Ramos (cell line): Measurements from ENCODE around the gene NEK5.
"Not testable (repeated sequence)": the region's sequence is repeated elsewhere in the genome, so short reads cannot be mapped to it uniquely, and the experiment has no call there.

Experiments
- in situ Hi-C: fragments of 300-500 bp; cut with MboI; formaldehyde crosslinking; loops from one replicate; pipeline ENCODE4 v1.14.3; 2022; ENCODE audit warnings: low sequenced_read_pairs; ENCODE audit not compliant: unreplicated experiment

Gene NEK5, protein sequence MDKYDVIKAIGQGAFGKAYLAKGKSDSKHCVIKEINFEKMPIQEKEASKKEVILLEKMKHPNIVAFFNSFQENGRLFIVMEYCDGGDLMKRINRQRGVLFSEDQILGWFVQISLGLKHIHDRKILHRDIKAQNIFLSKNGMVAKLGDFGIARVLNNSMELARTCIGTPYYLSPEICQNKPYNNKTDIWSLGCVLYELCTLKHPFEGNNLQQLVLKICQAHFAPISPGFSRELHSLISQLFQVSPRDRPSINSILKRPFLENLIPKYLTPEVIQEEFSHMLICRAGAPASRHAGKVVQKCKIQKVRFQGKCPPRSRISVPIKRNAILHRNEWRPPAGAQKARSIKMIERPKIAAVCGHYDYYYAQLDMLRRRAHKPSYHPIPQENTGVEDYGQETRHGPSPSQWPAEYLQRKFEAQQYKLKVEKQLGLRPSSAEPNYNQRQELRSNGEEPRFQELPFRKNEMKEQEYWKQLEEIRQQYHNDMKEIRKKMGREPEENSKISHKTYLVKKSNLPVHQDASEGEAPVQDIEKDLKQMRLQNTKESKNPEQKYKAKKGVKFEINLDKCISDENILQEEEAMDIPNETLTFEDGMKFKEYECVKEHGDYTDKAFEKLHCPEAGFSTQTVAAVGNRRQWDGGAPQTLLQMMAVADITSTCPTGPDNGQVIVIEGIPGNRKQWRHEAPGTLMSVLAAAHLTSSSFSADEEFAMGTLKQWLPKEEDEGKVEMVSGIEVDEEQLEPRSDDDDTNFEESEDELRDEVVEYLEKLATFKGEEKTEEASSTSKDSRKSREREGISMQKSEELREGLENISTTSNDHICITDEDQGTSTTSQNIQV

DNA sequence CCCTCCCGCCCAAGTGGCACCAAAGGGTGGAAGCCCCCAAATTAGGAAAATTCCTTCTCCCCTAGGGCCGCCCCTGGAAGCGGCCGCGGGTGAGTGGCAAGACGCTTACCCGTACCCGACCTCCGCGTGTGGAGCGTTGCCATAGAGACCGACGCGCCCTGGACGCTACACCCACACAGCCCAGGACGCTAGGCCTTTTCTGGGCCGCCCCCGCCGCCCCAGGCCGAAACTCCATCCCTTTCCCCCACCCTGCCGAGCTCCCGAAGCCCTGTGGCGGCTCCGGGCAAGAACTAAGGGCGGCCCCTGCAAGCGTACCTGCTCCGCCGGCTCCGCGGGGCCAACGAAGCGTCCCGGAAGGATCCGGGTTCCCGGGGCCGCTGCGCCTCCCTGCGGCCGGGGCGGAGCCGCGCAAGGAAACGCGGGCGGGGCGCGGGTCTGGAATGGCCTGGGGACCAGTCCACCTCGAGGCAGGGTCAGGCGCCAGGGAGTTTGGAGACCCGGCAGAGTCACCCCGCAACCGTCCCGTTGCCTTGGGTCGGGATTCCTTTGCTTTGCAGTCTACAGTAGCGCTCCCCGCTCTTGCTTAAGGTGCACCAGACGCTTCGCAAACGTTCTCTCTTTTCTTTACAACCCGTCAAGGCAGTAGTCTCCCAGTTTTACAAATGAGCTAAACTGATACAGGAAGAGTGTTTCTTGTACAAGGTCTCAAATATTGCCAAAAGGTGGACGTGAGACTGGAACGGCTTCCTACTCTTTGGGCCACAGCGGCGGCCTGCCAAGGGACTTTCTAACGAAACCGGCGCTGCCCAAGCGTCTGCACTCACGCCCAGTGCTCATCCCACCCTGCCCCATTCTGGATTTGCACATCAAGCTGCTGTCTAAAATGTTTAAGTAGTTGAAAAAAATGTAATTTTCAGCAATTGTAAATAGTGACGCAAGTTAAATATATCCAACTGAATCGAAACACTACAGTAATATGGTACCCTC lies at the start of gene NEK5:
Gene NEK5 (minus strand): TSS at position 360 of the 987 bp plus-strand sequence. CDS start 1,591 bp downstream, outside the sequence.
- in situ Hi-C loops = loop anchor here (10.0 kb wide), 1 partner anchor 124 kb away; no protein-coding TSS in a partner anchor

DNA sequence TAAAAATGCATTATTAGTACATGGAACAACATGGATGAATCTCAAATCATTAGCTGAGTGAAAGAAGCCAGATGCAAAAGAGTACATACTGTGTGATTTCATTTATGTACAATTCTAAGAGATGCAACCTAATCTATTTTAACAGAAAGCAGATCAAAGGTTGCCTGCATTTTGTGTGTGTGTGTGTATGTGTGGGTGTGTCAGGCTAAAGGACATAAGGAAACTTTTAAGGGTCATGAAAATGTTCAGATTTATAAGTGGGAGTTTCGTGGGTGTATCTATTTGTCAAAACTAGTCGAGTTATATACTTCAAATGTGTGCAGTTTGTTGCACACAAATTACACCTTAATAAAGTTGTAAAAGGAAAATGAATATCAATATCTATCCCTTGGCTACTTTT lies 48.4 kb upstream of the NEK5 start:
- in situ Hi-C loops = no loop called here

DNA sequence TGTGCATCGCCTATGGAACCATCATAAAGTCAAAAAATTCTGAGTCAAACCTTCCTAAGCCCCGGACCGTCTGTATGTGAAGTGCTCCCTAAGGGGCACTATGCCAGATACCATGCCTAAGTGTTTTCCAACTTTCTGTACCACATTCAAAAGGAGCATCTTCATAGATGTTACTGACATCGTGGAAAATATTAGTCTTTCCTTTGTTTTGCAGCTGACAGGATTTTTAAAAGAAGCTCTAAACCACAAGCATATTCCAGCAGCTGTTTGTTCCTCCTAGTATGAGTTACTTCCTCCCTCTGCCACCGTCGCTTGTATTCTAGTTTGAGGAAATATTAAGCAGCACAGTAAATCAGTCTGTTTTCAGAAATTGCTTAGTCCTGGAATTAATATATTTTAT lies 45.1 kb upstream of the NEK5 start:
- in situ Hi-C loops = not testable (repeated sequence)

DNA sequence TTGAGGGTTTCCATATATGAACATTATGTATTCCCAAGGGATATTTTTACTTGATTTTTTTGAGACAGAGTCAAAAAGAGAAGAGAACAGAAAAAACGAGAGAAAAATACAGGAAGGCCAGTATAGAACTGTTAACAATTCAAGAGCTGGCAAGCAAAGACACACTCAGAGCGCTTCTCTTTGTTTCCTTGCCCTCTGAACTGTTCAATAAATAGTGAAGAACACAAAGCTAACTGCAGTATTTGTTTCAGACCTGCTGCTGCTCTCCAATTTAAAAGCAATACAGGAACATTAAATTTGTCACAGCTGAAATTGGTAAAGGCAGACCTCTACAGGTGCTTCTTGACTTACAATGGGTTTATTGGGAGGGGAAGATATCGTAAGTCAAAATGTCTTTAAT lies 44.5 kb upstream of the NEK5 start:
- in situ Hi-C loops = no loop called here

DNA sequence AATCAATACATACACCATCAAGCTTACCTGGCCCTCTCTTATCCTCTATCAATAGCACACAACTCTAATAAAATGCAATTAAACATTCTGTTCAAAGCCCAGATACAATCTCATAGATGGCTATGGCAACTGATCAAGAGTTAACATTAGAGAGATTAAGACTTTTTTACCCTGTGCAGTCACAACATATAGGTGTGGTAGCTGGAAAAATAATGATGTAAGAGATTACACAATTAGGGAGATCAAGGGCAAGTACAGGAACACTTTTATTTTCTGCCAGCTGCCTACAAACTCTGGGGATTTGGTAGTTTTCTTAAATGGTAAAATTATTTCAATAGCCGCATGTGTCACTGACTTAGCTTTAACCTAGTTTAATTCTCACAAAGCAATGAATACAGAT lies 42.8 kb upstream of the NEK5 start:
- in situ Hi-C loops = not testable (repeated sequence)

DNA sequence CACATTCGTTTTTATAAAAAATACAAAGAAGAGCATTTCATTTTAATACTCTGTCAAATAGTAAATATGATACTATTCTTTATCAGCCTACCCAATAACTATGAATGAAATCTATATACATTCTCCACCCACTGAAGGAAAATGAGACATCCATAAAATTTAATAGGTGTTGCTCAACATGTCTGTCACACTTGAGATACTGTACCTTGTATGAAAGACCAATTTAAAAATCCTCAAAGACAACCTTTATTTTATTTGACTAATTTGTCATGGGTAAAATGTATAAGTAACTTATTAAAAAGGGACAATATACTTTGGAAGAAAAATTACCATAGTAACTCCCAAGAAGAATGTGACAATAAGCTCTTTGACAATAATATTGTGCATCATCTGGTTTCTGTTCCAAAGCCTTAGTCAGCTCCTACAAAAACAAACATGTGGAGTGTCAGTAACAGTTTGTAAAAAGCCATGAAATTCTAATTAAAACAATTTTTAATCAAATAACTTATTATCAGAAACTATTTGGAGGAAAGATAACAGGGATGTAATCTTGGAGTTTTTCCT lies 42.0 kb upstream of the NEK5 start:
- in situ Hi-C loops = not testable (repeated sequence)

DNA sequence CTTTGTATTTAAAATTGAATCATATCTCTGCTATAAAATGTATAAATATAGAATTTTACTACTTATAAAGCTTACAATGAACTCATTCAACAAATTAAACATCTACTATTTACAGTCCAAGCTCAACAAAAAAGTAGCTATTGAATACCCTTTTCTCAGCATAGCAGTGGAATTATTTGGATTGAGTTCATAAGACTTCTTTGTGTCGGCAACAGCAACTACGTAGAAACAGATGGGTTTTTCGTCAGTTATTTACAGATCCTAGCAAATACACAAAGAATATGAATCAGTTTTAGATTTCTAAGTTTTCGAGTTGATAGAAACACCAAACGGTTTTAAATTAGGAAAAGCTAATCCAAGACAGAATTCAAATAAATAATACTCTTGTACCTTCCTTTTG lies 41.0 kb upstream of the NEK5 start:
- in situ Hi-C loops = no loop called here

DNA sequence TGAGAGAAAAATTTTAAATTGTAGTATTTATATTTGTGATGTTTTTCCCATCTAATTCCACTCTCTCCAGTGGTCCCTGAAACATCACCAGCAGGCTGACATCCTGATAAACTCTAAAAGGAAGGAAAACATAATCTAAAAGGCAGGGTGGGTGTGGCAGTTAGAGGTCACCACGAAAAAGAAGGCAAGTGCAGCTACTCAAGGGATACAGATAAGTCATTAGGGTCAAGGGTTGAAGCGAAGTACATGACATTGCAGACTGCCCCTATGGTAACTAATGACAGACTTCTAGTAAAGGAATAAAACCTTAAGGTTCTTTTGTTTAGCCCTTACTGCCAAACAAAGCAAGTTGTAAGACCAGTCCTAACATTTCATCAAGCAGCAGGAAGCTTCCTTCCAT lies 36.5 kb upstream of the NEK5 start:
- in situ Hi-C loops = no loop called here

DNA sequence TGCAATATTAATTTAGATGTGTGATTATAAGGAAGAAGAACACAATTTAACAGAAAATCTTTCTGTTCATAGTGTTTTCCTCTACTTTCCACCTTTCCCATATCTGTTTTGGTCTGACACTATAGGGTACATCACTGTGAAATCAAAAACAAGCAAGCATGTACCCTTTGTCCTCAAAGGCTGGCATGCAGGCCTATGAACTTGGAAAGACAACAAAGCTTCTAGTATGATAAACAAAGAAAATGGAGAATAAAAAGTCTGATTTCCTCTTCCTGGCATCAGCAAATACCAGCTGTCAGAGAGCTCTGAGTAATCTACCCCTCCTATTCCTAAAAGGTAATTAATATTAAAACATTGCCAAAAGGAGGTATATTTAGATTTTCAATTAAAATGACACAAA lies 36.1 kb upstream of the NEK5 start:
- in situ Hi-C loops = no loop called here

DNA sequence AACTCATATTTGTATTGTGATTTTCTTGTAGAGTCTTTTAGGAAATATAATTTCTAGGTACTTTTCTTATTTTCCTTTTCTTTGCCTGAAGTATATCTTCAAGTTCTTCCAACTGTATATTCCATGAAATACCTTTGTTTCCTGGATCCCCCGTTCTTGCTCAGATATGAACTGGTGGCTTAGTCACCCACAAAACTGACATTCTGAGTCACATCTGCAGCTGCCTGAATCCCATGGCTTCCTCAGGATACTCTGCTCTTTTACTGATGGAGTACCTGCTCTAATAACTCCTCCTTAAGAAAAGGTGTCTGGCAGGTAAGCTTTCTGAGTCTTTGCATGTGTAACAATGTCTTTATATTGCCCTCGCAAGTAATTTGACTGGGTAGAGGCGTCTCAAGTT lies 35.0 kb upstream of the NEK5 start:
- in situ Hi-C loops = not testable (repeated sequence)

DNA sequence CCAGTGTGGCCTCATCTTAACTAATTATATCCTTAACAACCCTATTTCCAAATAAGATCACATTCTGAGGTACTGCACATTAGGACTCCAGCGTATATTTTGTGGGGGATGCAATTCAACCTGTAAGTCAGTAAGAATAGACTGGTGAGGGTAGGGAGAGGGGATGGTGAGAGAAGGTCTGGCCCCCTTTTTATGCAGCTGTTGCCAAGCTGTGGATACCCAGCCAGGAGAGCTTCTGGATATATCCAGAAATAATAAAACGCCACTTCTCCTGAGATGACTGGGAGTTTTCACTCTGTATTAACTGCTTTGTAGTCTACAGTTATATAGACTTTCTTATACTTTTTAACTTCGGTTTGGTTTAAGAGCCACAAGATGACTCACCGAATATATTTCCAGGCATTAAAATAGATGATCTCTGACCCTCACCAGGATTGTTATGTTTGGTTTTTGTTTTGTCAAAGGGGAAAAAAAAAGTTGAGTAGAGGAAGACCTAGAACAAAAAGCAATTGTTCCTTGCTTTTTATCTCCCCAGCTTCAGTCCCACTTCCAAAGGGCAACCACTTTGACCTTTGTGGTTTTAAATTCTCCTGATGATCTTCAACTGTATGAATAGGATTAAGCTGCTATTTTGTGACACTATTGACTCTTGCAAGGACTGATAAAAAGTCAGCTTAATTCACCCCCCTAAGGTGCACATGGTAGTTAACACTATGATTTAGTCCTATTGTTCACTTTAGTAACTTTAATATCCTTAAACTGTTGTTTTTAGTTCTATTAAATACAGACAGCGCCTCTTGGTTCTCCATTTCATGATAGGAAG lies 33.6 kb upstream of the NEK5 start:
- in situ Hi-C loops = no loop called here

DNA sequence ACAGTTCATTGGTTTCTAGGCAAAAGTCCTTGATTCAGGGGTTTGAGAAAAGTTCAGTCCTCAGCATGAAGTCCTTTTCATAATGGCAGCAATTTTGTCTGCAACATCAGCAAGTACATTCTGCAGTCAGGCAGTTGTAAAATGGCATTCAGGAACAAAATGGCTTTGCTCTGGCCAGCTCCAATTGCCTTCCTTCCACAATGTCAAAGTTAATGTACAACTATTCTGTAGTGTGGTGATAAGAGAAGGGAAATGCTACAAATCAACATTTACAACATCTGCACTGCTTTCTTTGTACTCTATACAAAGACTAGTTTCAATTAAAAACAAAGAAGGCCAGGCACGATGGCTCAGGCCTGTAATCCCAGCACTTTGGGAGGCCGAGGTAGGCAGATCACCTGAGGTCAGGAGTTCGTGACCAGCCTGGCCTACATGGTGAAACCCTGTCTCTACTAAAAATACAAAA lies 32.3 kb upstream of the NEK5 start:
- in situ Hi-C loops = no loop called here

DNA sequence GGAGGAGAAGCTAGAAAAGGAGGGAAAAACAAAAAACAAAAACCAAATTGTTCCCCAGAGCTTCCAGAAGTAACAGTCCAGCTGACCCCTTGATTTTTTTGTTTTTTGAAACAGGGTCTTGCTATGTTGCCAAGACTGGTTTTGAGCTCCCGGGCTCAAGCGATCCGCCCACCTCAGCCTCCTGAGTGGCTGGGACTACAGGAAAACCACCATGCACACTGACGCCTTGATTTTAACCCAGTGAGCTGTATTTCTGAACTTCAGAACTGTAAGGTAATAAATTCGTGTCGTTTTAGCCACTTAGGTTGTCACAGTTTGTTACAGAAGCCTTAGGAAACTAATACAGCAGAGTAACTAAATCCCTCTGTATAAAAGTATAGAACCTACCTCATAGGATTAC lies 31.6 kb upstream of the NEK5 start:
- in situ Hi-C loops = no loop called here

DNA sequence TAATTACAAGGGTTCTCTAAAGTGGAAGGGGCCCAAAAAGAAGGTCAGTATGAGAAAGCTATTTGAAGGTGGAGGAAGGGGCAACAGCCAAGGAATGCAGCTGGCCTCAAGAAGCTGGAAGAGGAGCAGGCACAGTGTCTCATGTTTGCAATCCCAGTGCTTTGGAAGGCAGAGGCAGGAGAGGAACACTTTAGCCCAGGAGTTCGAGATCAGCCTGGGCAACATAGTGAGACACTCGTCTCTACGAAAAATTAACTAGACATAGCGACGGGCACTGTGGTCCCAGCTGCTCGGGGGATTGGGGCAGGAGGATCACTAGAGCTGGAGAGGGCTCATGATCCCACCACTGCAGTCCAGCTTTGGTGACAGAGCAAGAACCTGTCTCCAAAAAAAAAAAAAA lies 31.2 kb upstream of the NEK5 start:
- in situ Hi-C loops = no loop called here

DNA sequence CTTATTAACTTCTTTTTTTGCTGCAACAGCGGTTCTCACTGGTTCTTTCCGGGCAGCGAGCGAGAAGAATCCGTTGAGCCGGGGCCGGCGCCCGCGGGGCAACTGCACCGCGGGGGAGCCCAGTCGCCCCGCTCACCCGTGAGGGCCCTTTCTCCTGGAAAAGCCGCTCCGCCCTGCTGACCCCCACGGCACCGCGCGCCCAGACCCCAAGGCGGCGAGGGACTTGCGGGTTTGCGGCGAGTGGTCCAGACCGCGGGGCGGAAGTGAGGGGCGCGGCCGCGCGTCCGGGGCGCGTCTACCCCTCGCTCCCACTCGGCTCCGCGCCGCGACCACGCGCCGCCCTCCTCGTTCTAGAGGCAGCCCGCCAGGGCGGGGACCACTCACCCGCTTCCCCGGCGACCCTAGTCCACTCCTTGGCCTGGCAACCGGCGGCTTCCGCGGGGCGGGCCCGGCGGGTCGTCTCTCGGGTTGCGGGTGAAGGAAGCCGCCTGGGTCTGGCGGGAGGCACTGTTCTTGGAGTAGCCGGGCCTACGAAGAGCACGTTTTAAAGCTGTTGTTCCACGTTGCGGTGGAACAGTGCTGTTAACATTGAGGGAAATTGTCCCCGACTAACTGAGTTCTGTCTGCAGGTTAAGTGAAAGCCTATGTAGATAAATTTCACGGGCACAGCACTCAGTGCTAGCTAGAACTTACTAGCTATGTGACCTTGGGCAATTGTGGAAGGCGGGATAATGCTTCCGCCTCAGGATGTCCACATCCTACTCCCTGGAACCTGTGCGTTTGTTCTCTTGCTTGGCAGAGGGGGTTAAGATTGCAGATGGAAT lies 30.5 kb upstream of the NEK5 start, which contains the start of gene NEK3:
Gene NEK3 (minus strand): TSS at position 439 of the 824 bp plus-strand sequence. CDS start 3,406 bp downstream, outside the sequence.
- in situ Hi-C loops = no loop called here

DNA sequence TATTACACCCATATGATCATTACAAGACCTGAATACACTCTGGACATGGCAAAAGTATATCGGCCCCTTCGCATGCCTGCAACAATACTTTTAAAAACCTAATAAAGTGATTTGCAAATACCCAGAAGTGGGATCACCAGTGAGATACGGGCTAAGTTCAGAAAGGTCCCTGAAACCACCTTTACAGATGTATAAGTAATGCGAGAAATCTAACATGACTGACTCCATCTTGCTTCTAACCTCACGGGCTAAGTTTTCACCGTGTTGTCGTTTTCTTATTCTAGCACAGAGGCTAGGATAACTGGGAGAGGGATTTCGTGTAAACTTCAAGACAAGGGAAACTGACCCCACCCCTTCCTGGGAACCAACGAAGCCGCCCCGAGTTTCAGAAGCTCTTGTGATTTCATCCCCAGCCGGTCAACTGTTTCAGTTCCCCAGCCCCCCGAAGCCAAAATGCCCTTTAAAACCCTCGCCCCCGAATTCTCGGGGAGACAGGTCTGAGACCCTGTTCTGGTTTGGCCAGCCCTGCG lies 29.8 kb upstream of the NEK5 start:
- in situ Hi-C loops = no loop called here

DNA sequence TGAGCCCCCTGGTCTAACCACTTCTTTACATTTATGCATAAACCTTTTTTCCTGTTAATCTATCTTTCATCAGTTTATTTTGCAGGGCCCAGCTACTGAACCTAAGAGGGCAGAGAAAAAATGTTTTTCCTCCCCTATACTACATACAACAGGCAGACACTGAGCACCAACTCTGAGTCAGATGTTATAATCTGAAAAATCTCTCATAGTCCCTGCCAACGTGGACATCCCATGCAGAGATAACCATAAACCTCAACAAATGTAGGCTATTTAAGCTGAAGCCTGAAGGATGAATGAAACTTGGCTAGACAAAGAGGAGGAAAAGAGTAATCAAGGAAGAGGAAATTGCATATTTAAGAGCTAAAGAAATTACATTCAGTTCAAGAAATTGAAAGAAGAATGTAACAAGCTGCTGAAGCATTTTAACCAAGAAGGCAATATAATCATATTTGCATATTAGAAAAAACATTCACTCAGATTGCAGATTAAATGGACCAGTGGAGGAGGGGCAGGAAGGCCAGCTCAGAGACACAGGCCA lies 27.9 kb upstream of the NEK5 start:
- in situ Hi-C loops = no loop called here
